GM06990 (cell line): ENCODE results near the gene TMEM196.

Source experiments
- DNase-seq: peaks from one replicate; pipeline ENCODE4 v3.0.0-alpha.2; 2011; ENCODE audit not compliant: insufficient read length; ENCODE audit errors: extremely low read depth
- H3K27me3 ChIP-seq: replicated peaks from 2 replicates; pipeline ENCODE4 v1.6.0; 2011; ENCODE audit warnings: low read length; ENCODE audit not compliant: control insufficient read depth, insufficient read depth
- H3K36me3 ChIP-seq: 2 replicates; pipeline ENCODE4 v1.5.1; 2011; ENCODE audit warnings: low read length; ENCODE audit not compliant: control insufficient read depth, insufficient read depth
- H3K4me3 ChIP-seq: replicated peaks from 2 replicates; pipeline ENCODE4 v1.5.1; 2011; ENCODE audit warnings: low read depth, mild to moderate bottlenecking, control low read depth, low read length
- TF ChIP-seq, protein P1 (sequence below): IDR thresholded peaks from 2 replicates; pipeline ENCODE4 v1.5.1; 2011; ENCODE audit warnings: low read length, control low read depth, mild to moderate bottlenecking, inconsistent platforms; ENCODE audit not compliant: insufficient read depth, poor library complexity, severe bottlenecking

The TMEM196 gene

DNA sequence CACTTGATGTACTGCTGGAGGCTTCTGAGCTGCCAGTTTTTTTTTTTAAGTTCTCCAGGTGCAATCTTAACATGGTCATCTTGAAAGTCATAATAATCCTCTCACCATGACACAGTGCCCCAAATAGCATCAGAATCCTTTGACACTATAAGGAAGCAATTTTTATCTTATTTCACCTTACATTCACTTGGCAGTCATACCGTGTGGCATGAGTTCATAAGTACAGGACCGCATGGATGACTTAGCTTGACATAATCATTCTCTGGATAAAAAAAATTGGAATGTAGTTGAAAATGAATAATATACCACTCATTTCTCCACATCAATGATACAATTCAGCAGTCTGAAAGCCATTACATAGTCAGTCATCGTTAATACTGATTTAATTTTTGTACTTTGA is 25.6 kb upstream of the TMEM196 start:
- no peak for DNase-seq
- no peak overlapping the region for H3K4me3 ChIP-seq
- TF ChIP-seq, protein P1, sequence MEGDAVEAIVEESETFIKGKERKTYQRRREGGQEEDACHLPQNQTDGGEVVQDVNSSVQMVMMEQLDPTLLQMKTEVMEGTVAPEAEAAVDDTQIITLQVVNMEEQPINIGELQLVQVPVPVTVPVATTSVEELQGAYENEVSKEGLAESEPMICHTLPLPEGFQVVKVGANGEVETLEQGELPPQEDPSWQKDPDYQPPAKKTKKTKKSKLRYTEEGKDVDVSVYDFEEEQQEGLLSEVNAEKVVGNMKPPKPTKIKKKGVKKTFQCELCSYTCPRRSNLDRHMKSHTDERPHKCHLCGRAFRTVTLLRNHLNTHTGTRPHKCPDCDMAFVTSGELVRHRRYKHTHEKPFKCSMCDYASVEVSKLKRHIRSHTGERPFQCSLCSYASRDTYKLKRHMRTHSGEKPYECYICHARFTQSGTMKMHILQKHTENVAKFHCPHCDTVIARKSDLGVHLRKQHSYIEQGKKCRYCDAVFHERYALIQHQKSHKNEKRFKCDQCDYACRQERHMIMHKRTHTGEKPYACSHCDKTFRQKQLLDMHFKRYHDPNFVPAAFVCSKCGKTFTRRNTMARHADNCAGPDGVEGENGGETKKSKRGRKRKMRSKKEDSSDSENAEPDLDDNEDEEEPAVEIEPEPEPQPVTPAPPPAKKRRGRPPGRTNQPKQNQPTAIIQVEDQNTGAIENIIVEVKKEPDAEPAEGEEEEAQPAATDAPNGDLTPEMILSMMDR, result no peak
- no peaks in the 10 kb centered on the region for H3K27me3 ChIP-seq
- H3K36me3 ChIP-seq, result no peaks in the 10 kb centered on the region

DNA sequence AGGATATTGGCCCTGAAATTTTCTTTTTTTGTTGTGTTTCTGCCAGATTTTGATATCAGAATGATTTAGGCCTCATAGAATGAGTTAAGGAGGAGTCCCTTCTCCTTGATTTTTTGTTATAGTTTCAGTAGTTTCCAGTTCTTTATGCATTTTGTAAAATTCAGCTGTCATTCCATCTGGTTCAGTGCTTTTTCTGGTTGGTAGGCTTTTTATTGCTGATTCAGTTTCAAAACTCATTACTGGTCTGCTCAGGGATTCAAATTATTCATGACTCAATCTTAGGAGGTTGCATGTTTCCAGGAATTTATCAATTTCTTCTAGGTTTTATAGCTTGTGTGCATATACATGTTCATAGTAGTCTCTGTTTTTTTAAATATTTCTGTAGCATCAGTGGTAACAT is 10.1 kb upstream of the TMEM196 start:
- Histone ChIP-seq H3K4me3 (no peak overlapping the region), H3K27me3 (no peaks in the 10 kb centered on the region), H3K36me3 (no peaks in the 10 kb centered on the region)
- DNase-seq, result no peak
- TF ChIP-seq, protein P1, result no peak

DNA sequence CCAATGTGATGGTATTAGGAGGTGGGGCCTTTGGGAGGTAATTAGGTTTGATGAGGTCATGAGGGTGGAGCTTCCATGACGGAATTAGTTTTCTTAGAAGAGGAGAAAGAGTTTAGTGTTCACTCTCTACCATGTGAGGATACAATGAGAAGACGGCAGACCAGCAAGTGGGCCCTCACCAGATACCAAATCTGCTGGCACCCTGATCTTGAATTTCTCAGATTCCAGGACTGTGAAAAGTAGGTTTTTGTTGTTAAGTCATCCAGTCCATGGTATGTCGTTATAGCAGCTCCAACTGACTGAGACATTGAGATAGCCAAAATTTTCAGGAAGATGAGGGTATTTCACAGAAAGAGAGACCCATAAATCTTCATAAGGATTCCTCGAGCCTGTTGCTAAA is 3.6 kb upstream of the TMEM196 start:
- peaks cover 2% of the 10 kb centered on the region; the same call in 1 of the 2 replicates for H3K27me3 ChIP-seq
- no peak overlapping the region for H3K4me3 ChIP-seq
- no peaks in the 10 kb centered on the region for H3K36me3 ChIP-seq
- no peak for DNase-seq
- TF ChIP-seq, protein P1, result no peak

DNA sequence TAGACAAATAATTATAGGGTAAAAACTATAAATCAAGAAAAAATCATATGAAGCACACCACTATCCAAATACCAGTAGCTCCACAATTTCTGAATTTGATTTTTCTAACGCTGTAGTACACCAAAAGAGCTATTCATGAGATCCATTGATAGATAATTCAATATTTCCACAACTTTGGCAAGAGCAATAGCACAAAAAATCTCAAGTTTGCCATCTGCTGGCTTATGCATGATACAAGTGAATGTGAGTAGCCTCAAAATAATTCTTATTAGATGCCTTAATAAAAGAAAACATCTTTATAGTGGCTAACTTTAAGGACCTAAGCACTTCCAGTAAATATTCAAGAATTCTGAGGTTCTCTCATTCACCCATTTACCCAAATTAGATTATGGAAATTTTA is 2.2 kb upstream of the TMEM196 start:
- Histone ChIP-seq H3K4me3 (no peak overlapping the region), H3K27me3 (peaks cover 2% of the 10 kb centered on the region; the same call in 1 of the 2 replicates), H3K36me3 (no peaks in the 10 kb centered on the region)
- TF ChIP-seq, protein P1, result no peak
- DNase-seq, result no peak

DNA sequence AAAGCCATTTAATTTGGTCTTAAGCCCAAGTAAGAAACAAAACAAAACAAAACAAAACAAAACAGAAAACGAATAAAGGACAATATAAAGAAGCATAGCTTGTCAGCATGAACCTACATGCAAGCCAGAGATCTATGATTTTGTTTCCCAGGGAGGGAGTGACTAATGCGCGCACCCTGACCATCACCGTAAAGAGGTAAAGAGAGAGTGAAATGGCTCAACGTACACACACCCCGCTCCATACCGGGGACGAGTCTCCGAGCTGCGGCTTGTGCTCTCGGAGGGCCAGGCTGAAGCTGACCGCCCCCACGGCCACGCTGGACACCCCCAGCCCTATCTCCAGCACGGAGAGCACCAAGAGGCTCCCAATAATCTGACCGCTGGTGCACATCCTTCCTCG is 1.1 kb downstream of the TMEM196 start:
- DNase-seq, result no peak
- Histone ChIP-seq H3K36me3 (no peaks in the 10 kb centered on the region), H3K27me3 (peaks cover 2% of the 10 kb centered on the region; the same call in 1 of the 2 replicates), H3K4me3 (no peak overlapping the region)
- TF ChIP-seq, protein P1, result no peak

DNA sequence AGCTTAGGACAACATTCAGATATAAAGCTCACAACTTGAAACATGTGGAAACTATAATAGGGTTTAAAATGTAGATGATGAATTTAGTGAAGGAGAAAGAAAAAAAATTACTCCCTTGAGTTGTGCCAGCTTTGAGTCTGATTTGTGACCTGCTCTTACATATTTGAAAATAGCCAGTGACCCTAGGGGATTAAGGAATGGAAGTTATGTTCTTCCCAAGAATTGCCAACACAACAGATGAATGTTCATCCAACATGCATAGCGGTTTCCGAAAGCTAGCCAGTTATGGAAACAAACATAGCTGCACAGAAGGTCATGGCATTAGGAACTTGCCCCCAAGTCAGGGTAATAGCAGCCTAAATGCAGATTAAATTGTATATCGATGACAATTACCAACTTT is 10.8 kb downstream of the TMEM196 start:
- TF ChIP-seq, protein P1, result no peak
- Histone ChIP-seq H3K4me3 (no peak overlapping the region), H3K36me3 (no peaks in the 10 kb centered on the region), H3K27me3 (no peaks in the 10 kb centered on the region)
- DNase-seq, result no peak
